ES-I3 (cell line): Measurements from ENCODE around the gene CYB561D2.

Source experiments
- H3K36me3 ChIP-seq: 2 replicates; pipeline ENCODE4 v1.6.1; 2013; ENCODE audit warnings: mild to moderate bottlenecking, low read length, control low read depth, moderate library complexity; ENCODE audit not compliant: insufficient read depth
- H3K4me1 ChIP-seq: 2 replicates; pipeline ENCODE4 v1.6.1; 2013; ENCODE audit warnings: mild to moderate bottlenecking, control low read depth, low read length; ENCODE audit not compliant: insufficient read depth
- H3K9ac ChIP-seq: 2 replicates; pipeline ENCODE4 v1.6.1; 2013; ENCODE audit warnings: low read depth, mild to moderate bottlenecking, low read length, moderate library complexity
- H3K9me3 ChIP-seq: 2 replicates; pipeline ENCODE4 v1.6.1; 2013; ENCODE audit warnings: mild to moderate bottlenecking, low read length, moderate library complexity; ENCODE audit not compliant: control insufficient read depth, insufficient read depth

CYB561D2 gene

DNA sequence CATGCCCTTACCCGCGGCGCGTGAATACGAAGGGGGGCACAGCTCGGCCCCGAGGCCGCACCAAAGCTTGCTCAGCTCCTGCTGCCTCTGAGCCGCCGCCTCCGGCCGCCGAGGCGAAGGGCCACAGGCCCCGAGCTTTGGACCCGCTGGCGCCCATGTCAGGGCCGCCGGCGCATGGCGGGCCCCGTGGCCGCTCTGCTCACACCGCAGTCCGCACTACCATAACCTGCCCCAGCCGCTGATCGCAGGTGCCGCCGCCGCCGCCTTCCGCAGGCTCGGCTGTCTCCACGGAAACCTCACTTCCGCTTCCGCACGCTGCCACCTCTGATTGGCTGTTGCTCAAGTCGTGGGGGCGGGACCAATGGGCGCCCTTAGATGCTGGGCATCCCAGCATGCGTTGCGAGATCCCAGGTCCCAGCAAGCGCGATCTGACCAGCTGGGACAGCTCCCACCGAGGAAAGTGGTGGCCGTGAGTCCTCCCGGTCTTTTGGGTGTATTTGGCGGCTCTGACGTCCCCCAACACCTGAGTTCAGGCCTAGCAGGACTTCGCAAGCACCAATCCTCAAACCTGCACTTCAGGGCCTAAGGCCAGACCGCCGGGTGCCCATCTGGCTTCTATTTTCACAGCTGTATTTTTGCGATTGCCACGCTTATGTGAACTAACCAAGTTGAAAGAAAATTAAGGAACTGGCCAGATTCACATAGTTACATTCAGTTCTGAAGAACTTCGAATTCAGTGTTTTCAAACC, 22.5 kb upstream of the CYB561D2 start, which contains the start of gene TUSC2:
Gene TUSC2, minus strand, starts transcription at position 281 of the 749 bp plus-strand sequence. Its CDS starts 124 bp downstream, at position 157.
- no peaks in the 10 kb centered on the region for H3K9me3 ChIP-seq
- no peaks in the 10 kb centered on the region; the same call in none of the 2 replicates for H3K36me3 ChIP-seq
- H3K4me1 ChIP-seq, result peaks cover 8% of the 10 kb centered on the region; the same call in 1 of the 2 replicates
- H3K9ac ChIP-seq, result peak within 1 kb of the TSS; percentile 88

DNA sequence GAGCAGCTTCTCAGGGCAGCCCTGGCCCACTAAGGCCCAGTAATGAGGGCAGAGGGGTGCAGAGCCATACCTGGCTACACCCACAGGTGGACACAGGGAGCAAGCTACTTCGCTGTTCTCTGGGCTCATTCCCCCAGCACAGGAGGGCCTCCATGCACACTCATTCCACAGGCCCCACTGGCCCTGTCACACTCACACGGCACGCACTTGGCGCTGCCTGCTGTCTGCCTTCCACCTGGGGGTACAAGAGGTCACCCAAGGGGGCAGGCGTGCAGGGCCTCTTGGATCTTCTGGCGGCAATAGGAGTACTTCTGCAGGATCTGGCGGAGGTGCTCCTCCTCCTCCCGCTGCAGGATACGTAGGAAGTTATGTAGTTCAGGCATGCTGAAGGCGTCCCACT, 20.3 kb upstream of the CYB561D2 start:
- Histone ChIP-seq H3K4me1 (no peaks in the 10 kb centered on the region), H3K9ac (no peak overlapping the region), H3K9me3 (no peaks in the 10 kb centered on the region), H3K36me3 (peaks cover 4% of the 10 kb centered on the region)

GRCh38 chr3:50331364-50331907, 19.2 kb upstream of the CYB561D2 start:
- H3K36me3 ChIP-seq, result peaks cover 4% of the 10 kb centered on the region
- H3K9ac ChIP-seq, result no peak overlapping the region
- no peaks in the 10 kb centered on the region for H3K9me3 ChIP-seq
- no peaks in the 10 kb centered on the region for H3K4me1 ChIP-seq

GRCh38 chr3:50333744-50334328, 16.8 kb upstream of the CYB561D2 start:
- Histone ChIP-seq H3K4me1 (peaks cover 3% of the 10 kb centered on the region; the same call in 1 of the 2 replicates), H3K9me3 (no peaks in the 10 kb centered on the region), H3K36me3 (peaks cover 4% of the 10 kb centered on the region), H3K9ac (no peak overlapping the region)

- Histone ChIP-seq H3K4me1 (peaks cover 5% of the 10 kb centered on the region), H3K9me3 (no peaks in the 10 kb centered on the region), H3K9ac (no peak overlapping the region), H3K36me3 (peaks cover 4% of the 10 kb centered on the region)
Observed at GRCh38 chr3:50334339-50335075, 16.2 kb upstream of the CYB561D2 start.

DNA sequence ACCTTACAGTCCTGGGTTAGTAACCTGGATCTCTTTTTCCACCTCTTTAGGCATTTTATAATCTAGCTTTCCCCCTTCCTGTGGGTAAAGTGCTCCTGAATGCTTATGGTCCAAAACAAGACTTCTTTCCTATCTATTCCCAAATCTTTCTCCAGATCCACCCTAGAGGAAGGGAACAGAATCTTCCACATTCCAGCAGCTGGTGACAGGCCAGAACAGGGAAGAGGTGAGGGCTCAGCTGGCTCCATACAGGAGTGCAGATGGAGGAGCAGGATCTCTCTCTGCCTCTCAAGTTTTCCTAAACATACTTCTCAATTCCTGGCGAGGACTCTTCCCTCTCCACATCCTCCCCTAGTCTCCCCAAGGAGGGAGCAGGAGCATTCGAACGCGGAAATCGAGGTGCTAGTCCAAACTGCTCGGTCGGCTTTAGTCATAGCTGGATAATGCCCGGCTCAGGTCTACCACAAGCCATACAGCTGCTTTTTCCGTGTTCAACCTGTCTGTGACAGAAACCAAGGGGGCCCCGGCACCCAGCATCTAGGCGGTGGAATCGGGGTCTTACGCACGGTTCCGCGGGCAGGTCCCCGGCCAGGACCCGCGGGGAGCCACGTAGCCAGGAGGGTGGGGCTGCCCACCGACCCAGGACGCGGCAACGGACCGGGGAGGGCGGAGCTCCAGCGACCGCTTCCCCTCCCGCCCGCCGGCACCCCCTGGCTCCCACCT, 14.0 kb upstream of the CYB561D2 start:
- peaks cover 5% of the 10 kb centered on the region for H3K4me1 ChIP-seq
- peaks cover 4% of the 10 kb centered on the region for H3K36me3 ChIP-seq
- peak overlapping the region; percentile 87 for H3K9ac ChIP-seq
- no peaks in the 10 kb centered on the region for H3K9me3 ChIP-seq

DNA sequence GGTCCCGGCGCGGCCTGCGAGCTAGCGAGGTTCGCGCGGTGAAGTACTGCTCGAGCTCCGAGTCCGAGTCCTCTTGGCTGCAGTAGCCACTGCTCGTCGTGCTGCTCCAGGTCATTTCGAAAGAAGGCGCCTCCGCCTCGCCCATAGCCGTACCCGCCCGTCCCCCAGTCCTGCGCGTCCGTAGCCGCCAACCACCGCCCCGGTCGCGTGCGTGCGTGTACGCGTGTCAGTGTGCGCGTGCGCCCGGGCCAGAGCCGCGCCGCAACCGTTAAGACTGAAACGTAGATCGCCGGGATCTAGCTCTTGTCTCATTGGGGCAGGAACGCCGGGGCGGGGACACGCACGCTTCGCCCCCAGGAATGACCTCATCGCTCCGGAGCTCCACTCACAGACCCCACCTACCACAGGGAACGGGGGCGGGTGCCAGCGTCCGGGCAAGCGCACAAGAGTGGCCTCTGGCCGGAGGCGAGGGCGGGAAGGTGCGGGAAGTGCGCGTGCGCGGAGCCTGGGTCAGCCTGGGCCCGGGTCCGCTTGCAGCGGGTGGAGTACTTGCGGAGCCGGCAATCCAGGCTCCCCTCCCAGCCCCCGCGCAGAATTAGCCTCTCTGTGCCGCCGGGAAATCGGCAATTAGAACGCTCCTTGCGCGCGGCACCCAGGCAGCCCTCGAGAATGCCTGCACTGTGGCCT, 13.3 kb upstream of the CYB561D2 start:
- Histone ChIP-seq H3K4me1 (peaks cover 5% of the 10 kb centered on the region), H3K36me3 (peaks cover 4% of the 10 kb centered on the region)

GRCh38 chr3:50338965-50339364, 11.7 kb upstream of the CYB561D2 start:
- peaks cover 5% of the 10 kb centered on the region for H3K4me1 ChIP-seq
- H3K9me3 ChIP-seq, result no peaks in the 10 kb centered on the region
- no peak overlapping the region for H3K9ac ChIP-seq
- peaks cover 2% of the 10 kb centered on the region; the same call in 1 of the 2 replicates for H3K36me3 ChIP-seq

More for the DNA sequence above, 13.3 kb upstream of the CYB561D2 start:
- H3K9ac ChIP-seq, result peak overlapping the region; percentile 87
- no peaks in the 10 kb centered on the region for H3K9me3 ChIP-seq

DNA sequence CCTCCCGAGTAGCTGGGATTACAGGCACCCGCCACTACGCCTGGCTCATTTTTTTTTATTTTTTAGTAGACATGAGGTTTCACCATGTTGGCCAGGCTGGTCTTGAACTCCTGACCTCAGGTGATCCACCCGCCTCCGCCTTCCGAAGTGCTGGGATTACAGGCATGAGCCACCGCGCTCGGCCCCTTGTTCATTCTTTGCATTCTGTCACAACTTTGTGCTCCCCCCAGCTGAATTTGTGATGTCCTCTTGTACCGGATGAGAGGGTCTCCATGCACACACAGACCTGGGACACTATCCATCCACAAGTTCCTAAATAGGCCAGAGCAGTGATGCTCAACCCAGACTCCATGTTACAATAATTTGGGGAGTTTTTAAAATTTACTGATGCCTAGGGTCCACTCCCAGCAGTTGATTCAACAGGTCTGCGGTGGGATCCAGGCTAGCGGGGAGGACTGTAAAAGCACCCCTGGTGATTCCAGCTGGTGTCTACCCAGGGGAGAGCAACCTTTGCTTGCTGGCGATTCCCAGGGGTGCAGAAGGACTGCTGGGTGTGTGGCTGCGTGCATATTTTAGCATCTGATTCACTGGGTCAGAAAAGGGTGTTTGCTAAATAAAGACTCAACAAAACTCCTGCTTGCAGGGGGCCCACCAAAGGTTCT, 11.0 kb upstream of the CYB561D2 start:
- Histone ChIP-seq H3K36me3 (no peaks in the 10 kb centered on the region), H3K4me1 (peaks cover 5% of the 10 kb centered on the region), H3K9me3 (no peaks in the 10 kb centered on the region), H3K9ac (peak overlapping the region; percentile 65; the same call in 1 of the 2 replicates)

GRCh38 chr3:50340147-50340447, 10.6 kb upstream of the CYB561D2 start:
- no peaks in the 10 kb centered on the region for H3K36me3 ChIP-seq
- peaks cover 5% of the 10 kb centered on the region for H3K4me1 ChIP-seq
- H3K9ac ChIP-seq, result peak overlapping the region; percentile 65; the same call in 1 of the 2 replicates
- H3K9me3 ChIP-seq, result no peaks in the 10 kb centered on the region

GRCh38 chr3:50340448-50341329, 10.0 kb upstream of the CYB561D2 start, which contains the start of gene RASSF1:
Gene RASSF1 (minus strand): TSS chr3:50340836. CDS start chr3:50340805, 31 bp downstream.
- Histone ChIP-seq H3K9ac (peak within 1 kb of the TSS; percentile 65), H3K4me1 (peaks cover 5% of the 10 kb centered on the region), H3K9me3 (no peaks in the 10 kb centered on the region), H3K36me3 (no peaks in the 10 kb centered on the region)

- H3K9me3 ChIP-seq, result no peaks in the 10 kb centered on the region
- no peaks in the 10 kb centered on the region for H3K36me3 ChIP-seq
- no peak overlapping the region for H3K9ac ChIP-seq
- H3K4me1 ChIP-seq, result peaks cover 5% of the 10 kb centered on the region
Observed at GRCh38 chr3:50341537-50341936, 9.1 kb upstream of the CYB561D2 start.
